Bladder microvascular endothelial cell (primary cell): ENCODE data around the gene P4HA1. TPM values are rescaled to one million over a fixed set of nuclear protein-coding genes. Genes with fewer than 3 reads are reported as not detected.

Source experiments
- total RNA-seq: library from RNA; depleted of rRNA; stranded (reverse); fragments of >200 nt; gene quantifications from 2 replicates; pipeline ENCODE4 v1.2.3, GENCODE V29; 2014

The P4HA1 gene
- total RNA-seq = 49.4 and 118 TPM in 2 replicates

GRCh38 chr10:73096449-73097304, at the start of gene P4HA1:
TSS of gene P4HA1 (minus strand) at chr10:73096866. CDS start at chr10:73074883, 21,983 bp downstream.

GRCh38 chr10:73110345-73110849, 13.7 kb upstream of the P4HA1 start, which contains the start of gene NUDT13:
TSS of gene NUDT13 (plus strand) at chr10:73110455. CDS start at chr10:73114366, 3,911 bp downstream.

Other genes starting within 250 kb of the P4HA1 start
- gene OIT3, start 203.1 kb downstream of the P4HA1 start, total RNA-seq = 0.13 and 0.32 TPM in 2 replicates
- gene PLA2G12B, start 142.1 kb downstream of the P4HA1 start, total RNA-seq = 0.13 and 0.16 TPM in 2 replicates
- gene NUDT13, start 13.6 kb upstream of the P4HA1 start, total RNA-seq = 1.4 and 1.9 TPM in 2 replicates
- 17.3 and 28.0 TPM in 2 replicates for gene ECD, start 71.1 kb upstream of the P4HA1 start, total RNA-seq
- 22.5 and 42.9 TPM in 2 replicates for gene FAM149B1, start 71.3 kb upstream of the P4HA1 start, total RNA-seq
- 44.6 and 46.8 TPM in 2 replicates for gene DNAJC9, start 150.4 kb upstream of the P4HA1 start, total RNA-seq
- gene MRPS16, start 155.8 kb upstream of the P4HA1 start, total RNA-seq = 47.4 and 48.0 TPM in 2 replicates